Activated CD8-positive, alpha-beta memory T cell treated with anti-CD3 and anti-CD28 coated beads for 4 hours (primary cell): Measurements from ENCODE around the gene DRGX.

Experiments
- DNase-seq, 2 donors: peaks; one replicate each; pipeline ENCODE4 v3.0.0-alpha.2; 2020; ENCODE audit warnings: low read depth in 2 of 2

DRGX gene

GRCh38 chr10:49382226-49382625, 13.7 kb downstream of the DRGX start:
- no peak for DNase-seq

GRCh38 chr10:49381111-49381900, 14.6 kb downstream of the DRGX start:
- DNase-seq: no peak

- no peak for DNase-seq
Measured at GRCh38 chr10:49379596-49380410, 16.1 kb downstream of the DRGX start.

GRCh38 chr10:49377256-49377655, 18.6 kb downstream of the DRGX start:
- no peak for DNase-seq

GRCh38 chr10:49375611-49376010, 20.3 kb downstream of the DRGX start:
- no peak for DNase-seq

- no peak for DNase-seq
Measured at GRCh38 chr10:49374740-49375139, 21.1 kb downstream of the DRGX start.

GRCh38 chr10:49373361-49373760, 22.5 kb downstream of the DRGX start:
- no peak for DNase-seq

GRCh38 chr10:49371967-49372366, 23.9 kb downstream of the DRGX start:
- no peak for DNase-seq

GRCh38 chr10:49370326-49371100, 25.4 kb downstream of the DRGX start:
- DNase-seq: no peak

GRCh38 chr10:49369216-49370162, 26.4 kb downstream of the DRGX start:
- DNase-seq: no peak

- DNase-seq: no peak
Measured at GRCh38 chr10:49368256-49368655, 27.6 kb downstream of the DRGX start.

GRCh38 chr10:49367600-49367999, 28.3 kb downstream of the DRGX start:
- no peak for DNase-seq

GRCh38 chr10:49366460-49366859, 29.4 kb downstream of the DRGX start:
- DNase-seq: no peak

- no peak for DNase-seq
Measured at GRCh38 chr10:49365675-49366415, 30.0 kb downstream of the DRGX start.

- DNase-seq: no peak
Measured at GRCh38 chr10:49365275-49365674, 30.6 kb downstream of the DRGX start.

- no peak for DNase-seq
Measured at GRCh38 chr10:49364747-49365146, 31.1 kb downstream of the DRGX start.

- DNase-seq: no peak
Measured at GRCh38 chr10:49364051-49364450, 31.8 kb downstream of the DRGX start.

- DNase-seq: no peak
Measured at GRCh38 chr10:49363309-49364031, 32.4 kb downstream of the DRGX start.

GRCh38 chr10:49362596-49363260, 33.2 kb downstream of the DRGX start:
- no peak for DNase-seq
